Measurements from ENCODE around the gene C1orf141.

- TF ChIP-seq, protein P1, sequence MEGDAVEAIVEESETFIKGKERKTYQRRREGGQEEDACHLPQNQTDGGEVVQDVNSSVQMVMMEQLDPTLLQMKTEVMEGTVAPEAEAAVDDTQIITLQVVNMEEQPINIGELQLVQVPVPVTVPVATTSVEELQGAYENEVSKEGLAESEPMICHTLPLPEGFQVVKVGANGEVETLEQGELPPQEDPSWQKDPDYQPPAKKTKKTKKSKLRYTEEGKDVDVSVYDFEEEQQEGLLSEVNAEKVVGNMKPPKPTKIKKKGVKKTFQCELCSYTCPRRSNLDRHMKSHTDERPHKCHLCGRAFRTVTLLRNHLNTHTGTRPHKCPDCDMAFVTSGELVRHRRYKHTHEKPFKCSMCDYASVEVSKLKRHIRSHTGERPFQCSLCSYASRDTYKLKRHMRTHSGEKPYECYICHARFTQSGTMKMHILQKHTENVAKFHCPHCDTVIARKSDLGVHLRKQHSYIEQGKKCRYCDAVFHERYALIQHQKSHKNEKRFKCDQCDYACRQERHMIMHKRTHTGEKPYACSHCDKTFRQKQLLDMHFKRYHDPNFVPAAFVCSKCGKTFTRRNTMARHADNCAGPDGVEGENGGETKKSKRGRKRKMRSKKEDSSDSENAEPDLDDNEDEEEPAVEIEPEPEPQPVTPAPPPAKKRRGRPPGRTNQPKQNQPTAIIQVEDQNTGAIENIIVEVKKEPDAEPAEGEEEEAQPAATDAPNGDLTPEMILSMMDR (IDR thresholded peaks at IDR 0.05) = no peak
- no peak for TF ChIP-seq POLR2A (IDR thresholded peaks at IDR 0.05)
These were observed 31.2 kb downstream of the C1orf141 start for GRCh38 chr1:67103548-67103947.
